Effector CD4-positive, alpha-beta T cell (primary cell): ENCODE measurements around the gene CHMP1B.
"Not testable (repeated sequence)": the region's sequence is repeated elsewhere in the genome, so short reads cannot be mapped to it uniquely, and the experiment has no call there.

ENCODE experiments used
- DNase-seq: peaks from one replicate; pipeline ENCODE4 v3.0.0-alpha.2; 2020

Gene CHMP1B

GRCh38 chr18:11872479-11873136, 21.4 kb downstream of the CHMP1B start:
- no peak for DNase-seq

GRCh38 chr18:11873670-11874340, 22.6 kb downstream of the CHMP1B start:
- DNase-seq: no peak

- no peak for DNase-seq
These were observed 23.5 kb downstream of the CHMP1B start for GRCh38 chr18:11874676-11875075.

- no peak for DNase-seq
These were observed 26.4 kb downstream of the CHMP1B start for GRCh38 chr18:11877497-11878135.

- no peak for DNase-seq
These were observed 29.5 kb downstream of the CHMP1B start for GRCh38 chr18:11880586-11881304.

- no peak for DNase-seq
These were observed 31.4 kb downstream of the CHMP1B start for GRCh38 chr18:11882636-11883035.

DNA sequence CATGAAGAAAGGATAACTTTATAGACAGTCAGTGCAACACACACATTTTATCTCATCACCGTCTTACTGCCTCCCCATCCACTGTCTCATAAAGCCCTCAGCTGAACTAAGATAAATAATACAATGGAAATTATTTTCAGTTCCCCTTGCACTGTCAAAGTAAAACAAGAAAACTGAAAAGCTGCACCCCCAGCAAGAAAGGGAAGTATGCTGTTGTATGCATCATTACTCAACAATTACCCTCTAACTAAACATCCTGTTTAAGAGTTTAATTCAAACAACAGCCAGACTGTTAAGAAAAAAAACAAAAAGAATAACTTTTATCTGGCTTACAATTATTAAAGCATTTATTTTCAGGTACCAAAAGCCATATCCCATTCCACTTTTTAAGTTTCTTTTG, 31.9 kb downstream of the CHMP1B start:
- DNase-seq: no peak

DNA sequence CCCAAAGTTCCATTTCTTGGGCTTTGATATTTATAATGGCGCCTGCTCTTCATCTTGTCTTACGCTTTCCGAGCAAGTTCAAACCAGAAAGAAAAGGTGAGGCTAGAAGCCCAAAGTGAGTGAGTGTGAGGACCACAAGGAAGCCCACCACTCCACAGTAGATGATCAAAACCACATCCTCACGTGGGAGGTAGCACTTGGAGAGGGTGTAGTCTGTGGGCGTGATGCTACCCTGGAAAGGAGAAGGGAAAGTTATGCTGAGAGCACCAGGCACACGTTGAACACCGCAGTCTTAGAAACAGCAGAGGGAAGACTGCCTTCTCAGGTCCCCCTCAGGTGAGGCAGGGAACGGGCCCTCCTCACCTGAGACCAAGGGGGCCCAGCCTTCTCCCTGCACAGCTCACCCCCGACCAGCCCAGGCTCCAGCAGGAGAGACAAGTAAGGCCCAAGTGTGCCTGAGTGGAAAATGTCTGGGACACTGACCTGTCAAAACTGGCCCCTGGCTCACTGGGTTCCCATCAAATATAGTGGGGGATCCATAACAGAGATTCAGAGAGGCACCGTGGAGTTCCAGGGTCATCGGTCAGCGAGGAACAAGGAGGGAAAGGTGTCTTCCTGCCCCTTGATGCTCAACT, 33.3 kb downstream of the CHMP1B start:
- no peak for DNase-seq

- DNase-seq: no peak
These were observed 34.2 kb downstream of the CHMP1B start for GRCh38 chr18:11885278-11885947.

- no peak for DNase-seq
These were observed 35.4 kb downstream of the CHMP1B start for GRCh38 chr18:11886577-11887110.

- DNase-seq: no peak
These were observed 36.3 kb downstream of the CHMP1B start for GRCh38 chr18:11887328-11888128.

DNA sequence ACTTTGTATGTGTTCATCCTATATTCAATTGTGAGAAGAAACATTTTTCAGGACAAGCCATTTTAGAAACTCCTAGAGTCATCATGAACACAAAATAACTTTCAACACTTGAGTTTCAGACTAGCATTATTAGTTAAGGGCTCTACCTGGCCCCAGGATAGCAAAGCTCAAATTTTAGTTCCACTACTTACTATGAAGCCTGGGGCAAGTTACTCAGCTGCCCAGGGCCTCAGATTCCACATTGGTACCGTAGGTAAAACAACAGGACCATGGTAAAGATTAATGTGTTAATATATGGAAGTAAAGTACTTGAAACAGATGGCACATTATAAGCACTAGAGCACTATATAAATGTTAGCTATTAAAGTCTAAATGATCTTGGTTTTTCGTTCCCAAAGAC, 37.5 kb downstream of the CHMP1B start:
- no peak for DNase-seq

- DNase-seq: no peak
These were observed 38.1 kb downstream of the CHMP1B start for GRCh38 chr18:11889284-11889683.

GRCh38 chr18:11891737-11892136, 40.5 kb downstream of the CHMP1B start:
- no peak for DNase-seq

DNA sequence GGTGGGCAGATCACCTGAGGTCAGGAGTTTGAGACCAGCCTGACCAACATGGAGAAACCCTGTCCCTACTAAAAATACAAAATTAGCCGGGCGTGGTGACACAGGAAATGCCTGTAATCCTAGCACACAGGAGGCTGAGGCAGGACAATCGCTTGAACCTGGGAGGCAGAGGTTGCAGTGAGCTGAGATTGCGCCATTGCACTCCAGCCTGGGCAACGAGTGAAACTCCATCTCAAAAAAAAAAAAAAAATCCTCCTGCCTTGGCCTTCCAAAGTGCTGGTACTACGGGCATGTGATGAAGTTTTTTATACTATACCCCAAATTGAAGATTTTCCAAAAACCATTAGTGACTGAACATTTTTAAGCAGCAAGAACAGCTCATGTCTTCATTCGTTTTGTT, 41.2 kb downstream of the CHMP1B start:
- not testable (repeated sequence) for DNase-seq

GRCh38 chr18:11897781-11898180, 46.6 kb downstream of the CHMP1B start:
- no peak for DNase-seq

- no peak for DNase-seq
These were observed 47.9 kb downstream of the CHMP1B start for GRCh38 chr18:11899063-11899462.

GRCh38 chr18:11901826-11902438, 50.7 kb downstream of the CHMP1B start:
- DNase-seq: no peak

DNA sequence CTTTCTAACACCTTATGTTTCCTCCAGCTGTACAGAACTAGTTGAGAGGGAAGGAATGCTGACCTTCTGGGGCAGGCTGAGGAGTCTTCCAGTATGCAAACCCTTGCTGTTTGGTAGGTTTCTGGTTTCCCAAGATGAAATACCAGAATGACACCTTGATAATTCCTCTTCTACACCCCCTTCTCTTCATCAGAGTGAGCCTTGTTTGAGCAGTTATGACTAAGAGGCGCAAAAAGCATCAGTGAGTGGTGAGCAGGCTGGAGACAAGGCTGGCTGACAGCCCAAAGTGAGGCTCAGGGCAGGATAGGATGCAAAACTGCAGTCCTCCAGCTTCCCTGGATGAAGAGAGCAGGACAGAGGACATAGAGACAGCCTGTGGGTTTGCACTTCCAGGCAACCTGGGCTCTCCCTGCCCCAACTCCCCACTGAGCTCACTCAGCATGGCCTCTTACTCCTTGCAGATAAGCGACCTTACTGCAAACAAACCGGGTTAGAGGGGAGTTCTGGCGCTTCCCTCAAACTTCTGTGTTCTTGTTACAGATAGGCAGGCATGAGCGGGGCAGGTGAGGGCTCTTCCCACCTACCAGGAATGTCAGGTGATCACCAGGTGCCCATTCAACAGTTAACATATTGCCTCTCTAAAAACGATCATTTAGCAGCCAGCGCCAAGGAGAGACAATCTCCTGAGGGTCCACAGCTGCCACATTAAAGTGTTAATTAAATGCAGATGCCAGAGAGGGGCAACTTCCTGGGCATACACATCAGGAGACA, 51.5 kb downstream of the CHMP1B start:
- no peak for DNase-seq
